ENCODE measurements around the gene LRIG2. TPM values are rescaled to one million over a fixed set of nuclear protein-coding genes. Genes with fewer than 3 reads are reported as not detected.

Gene LRIG2
- total and polyA plus RNA-seq, 9 of the 15 experiments (the other 6 are each of a cell fraction or from before 2014, with no cell fraction given) = 1.8 to 28.1 (median 11.5) TPM

GRCh38 chr1:113072757-113073478 is at the start of gene LRIG2 (continued):
- TF ChIP-seq ZNF12 (CRISPR knock-in tag; IDR thresholded peaks at IDR 0.05) (0 out of 2 replicates have a peak, but pooled peaks have one; percentile 24), CTCF (IDR thresholded peaks at IDR 0.05 in 2 of 3, conservative IDR thresholded peaks at IDR 0.05 in 1 of 3; ENCODE audit: insufficient read depth in 2 of 3, low read depth in 1 of 3, low read length in 3 of 3) (peak; percentile 75 to 97 (median 95)), ATF4 (CRISPR knock-in tag; IDR thresholded peaks at IDR 0.05) (peak; percentile 12; the same call in 1 of the 2 replicates), THAP12 (CRISPR knock-in tag; IDR thresholded peaks at IDR 0.05) (peak; percentile 76), BMI1 (IDR thresholded peaks at IDR 0.05; ENCODE audit: low read length) (no peak), FOXJ3 (CRISPR knock-in tag; IDR thresholded peaks at IDR 0.05) (no peak), ZNF699 (CRISPR knock-in tag; IDR thresholded peaks at IDR 0.05; ENCODE audit: insufficient replicate concordance) (no peak), HMGXB4 (CRISPR knock-in tag; IDR thresholded peaks at IDR 0.05) (peak; percentile 87), RAD21 (CRISPR knock-in tag; conservative IDR thresholded peaks at IDR 0.05 in 1 of 2, IDR thresholded peaks at IDR 0.05 in 1 of 2) (peak; percentile 81 to 87)
